Keratinocyte (primary cell): ENCODE measurements around the gene WNT9B.

Source experiments
- CTCF ChIP-seq, 3 experiments: IDR thresholded peaks in 1 of 3; conservative IDR thresholded peaks in 1 of 3; optimal IDR thresholded peaks in 1 of 3; 2 replicates in 2 of 3; 3 replicates in 1 of 3; pipeline versions ENCODE3 to v1.5.1; 2011; ENCODE audit warnings: low read length in 3 of 3, mild to moderate bottlenecking in 3 of 3, moderate library complexity in 2 of 3, control low read depth in 1 of 3, inconsistent platforms in 1 of 3; ENCODE audit not compliant: insufficient read depth in 2 of 3; ENCODE audit errors: extremely low read depth in 1 of 3
- EZH2 ChIP-seq: IDR thresholded peaks from one replicate; pipeline ENCODE4 v1.6.1; 2012; ENCODE audit warnings: inconsistent platforms, mild to moderate bottlenecking, low read length, moderate library complexity

GRCh38 chr17:46832945-46833839, 18.2 kb upstream of the WNT9B start:
- TF ChIP-seq CTCF (optimal IDR thresholded peaks at IDR 0.05 in 1 of 3, IDR thresholded peaks at IDR 0.05 in 1 of 3, conservative IDR thresholded peaks at IDR 0.05 in 1 of 3; ENCODE audit: extremely low read depth in 1 of 3, insufficient read depth in 2 of 3, low read length in 3 of 3) (no peak), EZH2 (no peak)
